ENCODE results near the gene ITGA7.

The ITGA7 gene

GRCh38 chr12:55728186-55728938 lies 20.7 kb upstream of the ITGA7 start:
- no peaks in the 10 kb centered on the region for H3K27me3 Mint-ChIP-seq
- no peaks in the 10 kb centered on the region for H3K9me3 Mint-ChIP-seq
- CTCF ChIA-PET = interaction anchor here (1.6 to 2.3 kb wide), 3 partner anchors 9 to 11 kb away, joined by 4 to 31 read pairs (median 8); no protein-coding TSS in a partner anchor
- peak overlapping the region; percentile 75 for H3K4me3 Mint-ChIP-seq
- peak overlapping the region; percentile 39 for H3K27ac Mint-ChIP-seq
- peak; percentile 58 for DNase-seq
- H3K4me1 Mint-ChIP-seq = peaks cover 49% of the 10 kb centered on the region
- H3K36me3 Mint-ChIP-seq = peaks cover 19% of the 10 kb centered on the region

DNA sequence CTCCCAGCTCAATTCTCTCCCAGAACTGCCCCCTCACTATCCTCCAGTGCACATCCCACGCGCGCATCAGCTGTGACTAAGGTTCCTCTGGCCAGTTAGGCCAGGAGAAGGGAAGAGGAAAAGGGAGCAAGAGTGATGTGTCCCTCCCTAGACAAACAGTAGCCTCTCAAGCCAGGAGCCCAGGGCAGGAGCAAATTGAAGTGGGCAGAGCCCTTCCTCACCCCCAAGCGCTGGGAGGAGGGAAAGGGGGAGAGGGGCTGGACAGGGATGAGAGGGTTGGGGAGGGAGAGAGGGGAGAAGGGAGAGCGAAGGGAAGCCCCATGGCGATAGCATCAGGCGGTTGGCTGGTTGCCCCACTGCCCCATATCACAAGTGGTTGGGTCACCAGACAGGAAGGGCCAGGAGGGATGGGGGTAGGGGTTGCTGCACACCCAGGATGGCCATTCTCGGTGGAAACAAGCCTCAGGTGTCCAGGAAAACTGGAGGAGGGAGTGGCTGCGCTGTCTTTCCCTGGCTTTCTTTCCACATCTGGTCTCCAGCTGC lies 20.0 kb upstream of the ITGA7 start:
- peaks cover 49% of the 10 kb centered on the region for H3K4me1 Mint-ChIP-seq
- H3K27me3 Mint-ChIP-seq = no peaks in the 10 kb centered on the region
- H3K36me3 Mint-ChIP-seq = peaks cover 19% of the 10 kb centered on the region
- H3K27ac Mint-ChIP-seq = peak overlapping the region; percentile 60
- no peak for DNase-seq
- H3K9me3 Mint-ChIP-seq = no peaks in the 10 kb centered on the region
- CTCF ChIA-PET = interaction anchor here (1.6 kb wide), 1 partner anchor 11 kb away, joined by 8 read pairs; no protein-coding TSS in a partner anchor
- peak overlapping the region; percentile 64 for H3K4me3 Mint-ChIP-seq

DNA sequence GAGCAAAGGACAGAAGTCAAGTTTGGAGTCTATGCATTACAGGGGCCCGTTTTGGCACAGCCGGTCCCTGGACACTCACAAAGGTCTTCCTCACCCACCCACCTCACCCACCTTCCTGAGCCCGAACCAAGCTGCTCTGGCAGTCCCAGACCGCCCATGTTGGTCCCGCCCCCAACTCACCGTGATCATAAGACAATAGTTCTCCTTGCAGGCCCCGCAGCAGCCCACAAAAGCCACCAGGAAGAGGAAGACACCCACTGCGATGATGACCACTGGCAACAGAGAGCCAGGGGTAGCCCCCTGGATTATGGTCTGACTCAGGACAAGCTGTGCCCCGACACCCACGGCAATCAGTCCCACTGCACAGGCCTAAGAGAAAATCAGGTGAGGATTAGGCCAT lies 19.3 kb upstream of the ITGA7 start:
- Mint-ChIP-seq H3K36me3 (peaks cover 19% of the 10 kb centered on the region), H3K9me3 (no peaks in the 10 kb centered on the region), H3K27ac (peak overlapping the region; percentile 60), H3K4me1 (peaks cover 46% of the 10 kb centered on the region), H3K4me3 (peak overlapping the region; percentile 64), H3K27me3 (no peaks in the 10 kb centered on the region)
- CTCF ChIA-PET = interaction anchor here (1.6 kb wide), 1 partner anchor 11 kb away, joined by 8 read pairs; no protein-coding TSS in a partner anchor
- no peak for DNase-seq

GRCh38 chr12:55725556-55725955 lies 17.9 kb upstream of the ITGA7 start:
- no peaks in the 10 kb centered on the region for H3K27me3 Mint-ChIP-seq
- H3K36me3 Mint-ChIP-seq = peaks cover 19% of the 10 kb centered on the region
- CTCF ChIA-PET = interaction anchor here (0.5 to 11.3 kb wide), 7 partner anchors 9 to 56 kb away, joined by 3 to 166 read pairs (median 4); partner anchors contain the start of gene BLOC1S1
- no peak for DNase-seq
- H3K27ac Mint-ChIP-seq = no peak overlapping the region
- H3K4me3 Mint-ChIP-seq = no peak overlapping the region
- H3K9me3 Mint-ChIP-seq = no peaks in the 10 kb centered on the region
- peaks cover 46% of the 10 kb centered on the region for H3K4me1 Mint-ChIP-seq

- H3K27me3 Mint-ChIP-seq = no peaks in the 10 kb centered on the region
- no peak overlapping the region for H3K4me3 Mint-ChIP-seq
- peaks cover 46% of the 10 kb centered on the region for H3K4me1 Mint-ChIP-seq
- CTCF ChIA-PET = interaction anchor here (0.5 to 11.3 kb wide), 11 partner anchors 9 to 724 kb away, joined by 3 to 166 read pairs (median 3); partner anchors contain the start of gene BLOC1S1
- peaks cover 19% of the 10 kb centered on the region for H3K36me3 Mint-ChIP-seq
- no peak for DNase-seq
- no peak overlapping the region for H3K27ac Mint-ChIP-seq
- no peaks in the 10 kb centered on the region for H3K9me3 Mint-ChIP-seq
Measured at GRCh38 chr12:55724940-55725309, 17.2 kb upstream of the ITGA7 start.

DNA sequence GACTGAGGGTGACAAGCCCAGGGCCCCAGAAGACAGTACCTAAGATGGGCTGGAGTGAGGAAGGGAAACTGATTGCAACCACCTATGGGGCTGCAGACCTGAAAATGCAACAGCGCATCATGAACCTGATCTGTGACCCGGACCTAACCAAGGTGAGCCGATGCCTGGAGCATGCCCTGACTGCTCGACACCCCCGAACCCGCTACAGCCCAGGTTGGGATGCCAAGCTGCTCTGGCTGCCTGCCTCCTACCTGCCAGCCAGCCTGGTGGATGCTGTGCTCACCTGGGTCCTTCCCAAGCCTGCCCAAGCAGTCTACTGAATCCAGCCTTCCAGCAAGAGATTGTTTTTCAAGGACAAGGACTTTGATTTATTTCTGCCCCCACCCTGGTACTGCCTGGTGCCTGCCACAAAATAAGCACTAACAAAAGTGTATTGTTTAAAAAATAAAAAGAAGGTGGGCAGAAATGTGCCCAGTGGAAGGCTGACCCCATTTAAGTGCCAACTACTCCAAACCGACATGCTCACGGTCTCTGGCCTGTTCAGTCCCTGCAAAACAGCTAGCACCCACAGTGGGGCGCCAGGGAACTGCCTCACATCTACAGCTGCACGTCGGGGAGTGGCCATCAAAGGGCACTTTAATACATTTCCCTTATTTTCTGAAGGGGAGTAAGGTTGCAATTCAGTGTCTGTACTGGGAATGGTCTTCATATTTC lies 16.7 kb upstream of the ITGA7 start:
- Mint-ChIP-seq H3K9me3 (no peaks in the 10 kb centered on the region), H3K27me3 (no peaks in the 10 kb centered on the region), H3K27ac (peak overlapping the region; percentile 56), H3K4me3 (no peak overlapping the region), H3K36me3 (peaks cover 19% of the 10 kb centered on the region), H3K4me1 (peaks cover 45% of the 10 kb centered on the region)
- CTCF ChIA-PET = interaction anchor here (0.9 to 11.3 kb wide), 10 partner anchors 8 to 724 kb away, joined by 3 to 166 read pairs (median 4); partner anchors contain the start of gene BLOC1S1
- peak; percentile 82 for DNase-seq

DNA sequence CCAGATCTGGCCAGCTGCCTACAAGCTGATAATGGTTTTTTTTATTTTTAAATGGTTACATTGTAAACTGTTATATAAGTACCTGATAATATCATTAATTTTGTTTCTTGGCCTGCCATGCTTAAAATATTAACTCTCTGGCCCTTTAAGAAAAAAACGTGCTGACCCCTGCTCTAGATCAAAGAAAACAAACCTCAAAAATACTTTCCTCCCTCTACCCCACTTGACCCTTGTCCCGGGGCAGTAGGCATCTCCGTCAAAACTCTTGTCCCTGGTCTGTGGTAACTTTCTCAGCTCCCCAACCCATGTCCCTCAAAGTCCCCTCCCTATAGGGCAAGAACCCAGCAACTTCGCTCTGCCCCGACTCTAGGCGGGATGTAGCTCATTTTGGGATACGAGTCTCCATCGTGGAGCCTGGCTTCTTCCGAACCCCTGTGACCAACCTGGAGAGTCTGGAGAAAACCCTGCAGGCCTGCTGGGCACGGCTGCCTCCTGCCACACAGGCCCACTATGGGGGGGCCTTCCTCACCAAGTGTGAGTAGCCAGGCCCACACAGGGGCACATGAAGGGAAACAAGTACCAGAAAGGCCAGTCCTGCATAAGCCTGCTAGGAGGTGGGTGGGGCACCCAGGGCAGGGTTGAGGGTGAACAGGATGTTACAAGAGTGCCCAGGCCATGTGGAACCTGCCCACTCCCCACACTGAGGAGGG lies 16.0 kb upstream of the ITGA7 start:
- peaks cover 23% of the 10 kb centered on the region for H3K36me3 Mint-ChIP-seq
- H3K27ac Mint-ChIP-seq = no peak overlapping the region
- no peak overlapping the region for H3K4me3 Mint-ChIP-seq

DNA sequence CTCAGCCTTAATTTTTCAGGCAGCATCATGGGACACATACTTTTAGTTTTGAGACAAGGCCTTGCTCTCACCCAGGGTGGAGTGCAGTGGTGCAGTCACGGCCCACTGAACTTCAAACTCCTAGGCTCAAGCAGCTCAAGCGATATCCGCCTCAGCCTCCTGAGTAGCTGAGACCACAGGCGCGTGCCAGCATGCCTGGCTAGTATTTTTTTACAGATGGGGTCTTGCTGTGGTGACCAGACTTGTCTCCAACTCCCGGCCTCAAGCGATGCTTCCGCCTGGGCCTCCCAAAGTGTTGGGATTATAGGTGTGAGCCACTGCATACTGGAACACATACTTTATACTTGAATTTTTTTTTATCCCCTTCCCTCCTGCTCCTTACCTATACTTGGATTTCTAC lies 15.2 kb upstream of the ITGA7 start:
- Mint-ChIP-seq H3K27ac (no peak overlapping the region), H3K4me3 (no peak overlapping the region), H3K36me3 (peaks cover 29% of the 10 kb centered on the region), H3K27me3 (no peaks in the 10 kb centered on the region), H3K9me3 (no peaks in the 10 kb centered on the region), H3K4me1 (peaks cover 51% of the 10 kb centered on the region)
- CTCF ChIA-PET = interaction anchor here (0.7 to 11.3 kb wide), 2 partner anchors 13 to 97 kb away, joined by 3 to 166 read pairs; no protein-coding TSS in a partner anchor
- DNase-seq = no peak

More for the DNA sequence above, 16.0 kb upstream of the ITGA7 start:
- no peak for DNase-seq
- CTCF ChIA-PET = interaction anchor here (0.6 to 11.3 kb wide), 3 partner anchors 12 to 96 kb away, joined by 3 to 166 read pairs (median 5); no protein-coding TSS in a partner anchor
- peaks cover 46% of the 10 kb centered on the region for H3K4me1 Mint-ChIP-seq
- H3K9me3 Mint-ChIP-seq = no peaks in the 10 kb centered on the region
- H3K27me3 Mint-ChIP-seq = no peaks in the 10 kb centered on the region

DNA sequence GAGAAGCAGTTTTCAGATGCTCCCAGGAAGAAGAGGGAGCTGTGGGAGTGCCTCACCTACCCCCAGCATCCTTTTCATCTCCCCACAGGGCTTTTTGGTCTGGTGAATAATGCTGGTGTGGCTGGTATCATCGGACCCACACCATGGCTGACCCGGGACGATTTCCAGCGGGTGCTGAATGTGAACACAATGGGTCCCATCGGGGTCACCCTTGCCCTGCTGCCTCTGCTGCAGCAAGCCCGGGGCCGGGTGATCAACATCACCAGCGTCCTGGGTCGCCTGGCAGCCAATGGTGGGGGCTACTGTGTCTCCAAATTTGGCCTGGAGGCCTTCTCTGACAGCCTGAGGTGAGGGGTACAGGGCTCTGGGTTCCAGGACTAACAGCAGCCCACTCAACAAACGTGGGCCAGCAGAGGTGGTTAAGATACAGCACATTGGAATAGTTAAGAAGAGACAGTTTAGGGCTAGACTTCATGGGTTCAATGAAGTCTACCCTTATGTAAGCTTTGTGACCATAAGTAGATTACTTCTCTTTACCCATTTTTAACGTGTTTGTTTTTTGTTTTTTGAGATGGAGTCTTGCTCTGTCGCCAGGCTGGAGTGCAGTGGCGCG lies 14.0 kb upstream of the ITGA7 start:
- H3K4me1 Mint-ChIP-seq = peaks cover 51% of the 10 kb centered on the region
- peaks cover 26% of the 10 kb centered on the region for H3K36me3 Mint-ChIP-seq

DNA sequence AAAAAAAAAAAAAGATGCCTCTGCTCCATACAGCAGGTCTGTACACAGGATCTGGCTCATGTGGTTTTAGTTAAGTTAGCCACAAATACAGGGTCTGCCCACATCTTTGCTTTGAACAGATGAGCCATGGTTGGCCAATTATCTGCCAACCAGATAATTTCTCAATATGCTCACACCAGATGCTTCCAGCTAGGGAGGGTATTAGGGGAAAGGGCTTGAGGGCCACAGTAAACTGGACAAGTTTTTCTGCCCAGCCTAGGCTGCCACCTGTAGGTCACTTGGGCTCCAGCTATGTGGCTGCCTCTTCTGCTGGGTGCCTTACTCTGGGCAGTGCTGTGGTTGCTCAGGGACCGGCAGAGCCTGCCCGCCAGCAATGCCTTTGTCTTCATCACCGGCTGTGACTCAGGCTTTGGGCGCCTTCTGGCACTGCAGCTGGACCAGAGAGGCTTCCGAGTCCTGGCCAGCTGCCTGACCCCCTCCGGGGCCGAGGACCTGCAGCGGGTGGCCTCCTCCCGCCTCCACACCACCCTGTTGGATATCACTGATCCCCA lies 13.3 kb upstream of the ITGA7 start:
- Mint-ChIP-seq H3K27ac (no peak overlapping the region), H3K9me3 (no peaks in the 10 kb centered on the region), H3K4me3 (no peak overlapping the region), H3K27me3 (peaks cover 1% of the 10 kb centered on the region), H3K4me1 (peaks cover 49% of the 10 kb centered on the region), H3K36me3 (peaks cover 25% of the 10 kb centered on the region)
- CTCF ChIA-PET = interaction anchor here (0.5 to 11.3 kb wide), 5 partner anchors 15 to 1864 kb away, joined by 3 to 166 read pairs (median 3); a partner anchor contains a TSS
- DNase-seq = no peak

More for the DNA sequence above, 14.0 kb upstream of the ITGA7 start:
- H3K9me3 Mint-ChIP-seq = no peaks in the 10 kb centered on the region
- CTCF ChIA-PET = interaction anchor here (11.3 kb wide), 1 partner anchor 14 kb away, joined by 166 read pairs; no protein-coding TSS in a partner anchor
- DNase-seq = no peak
- peak overlapping the region; percentile 52 for H3K27ac Mint-ChIP-seq
- H3K27me3 Mint-ChIP-seq = no peaks in the 10 kb centered on the region
- no peak overlapping the region for H3K4me3 Mint-ChIP-seq

DNA sequence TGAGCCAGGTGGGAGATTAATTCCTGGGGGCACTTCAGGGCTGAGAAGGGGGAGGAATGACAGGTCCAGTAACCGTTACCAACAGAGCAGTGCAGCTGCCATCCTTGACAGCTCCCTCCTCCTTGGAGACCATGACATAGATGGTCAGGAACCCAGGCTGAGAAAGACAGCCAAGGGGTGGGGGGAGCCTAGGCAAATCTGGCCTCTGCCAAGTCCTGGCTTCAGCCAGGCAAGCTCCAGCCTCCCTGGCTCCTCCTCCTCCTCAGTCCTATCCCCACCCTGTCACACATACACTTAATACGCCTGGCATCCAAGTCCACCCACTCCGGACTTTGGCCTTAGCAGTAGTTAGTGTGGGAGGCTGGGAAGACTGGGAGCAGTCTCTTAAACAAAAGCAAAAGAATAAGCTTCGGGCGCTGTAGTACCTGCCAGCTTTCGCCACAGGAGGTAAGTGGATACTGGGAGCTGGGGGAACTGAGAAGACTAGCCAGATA lies 12.4 kb upstream of the ITGA7 start, which contains the start of gene RDH5:
Gene RDH5, plus strand, starts transcription at position 323 of the 494 bp plus-strand sequence. CDS start 792 bp downstream, outside the sequence.
- DNase-seq = no peak
- Mint-ChIP-seq H3K4me3 (no peak within 1 kb of the TSS), H3K9me3 (no peaks in the 10 kb centered on the region), H3K36me3 (peaks cover 20% of the 10 kb centered on the region), H3K27ac (no peak within 1 kb of the TSS), H3K4me1 (peaks cover 54% of the 10 kb centered on the region), H3K27me3 (peaks cover 8% of the 10 kb centered on the region)
- CTCF ChIA-PET = interaction anchor here (1.0 to 11.3 kb wide), 4 partner anchors 16 to 220 kb away, joined by 3 to 166 read pairs (median 3); a partner anchor contains a TSS

- peaks cover 8% of the 10 kb centered on the region for H3K27me3 Mint-ChIP-seq
- H3K9me3 Mint-ChIP-seq = no peaks in the 10 kb centered on the region
- no peak overlapping the region for H3K27ac Mint-ChIP-seq
- no peak overlapping the region for H3K4me3 Mint-ChIP-seq
- DNase-seq = no peak
- CTCF ChIA-PET = interaction anchor here (0.9 to 11.3 kb wide), 4 partner anchors 10 to 221 kb away, joined by 3 to 166 read pairs (median 4); partner anchors contain the start of gene CD63
- peaks cover 49% of the 10 kb centered on the region for H3K4me1 Mint-ChIP-seq
- peaks cover 16% of the 10 kb centered on the region for H3K36me3 Mint-ChIP-seq
Measured at GRCh38 chr12:55719371-55719770, 11.7 kb upstream of the ITGA7 start.
